Measurements from ENCODE around the gene PTPRE. TPM values are rescaled to one million over a fixed set of nuclear protein-coding genes. Genes with fewer than 3 reads are reported as not detected.

The PTPRE gene
- total RNA-seq, 2 donors from 2014 or later, result 11.3 to 23.5 TPM

GRCh38 chr10:128024426-128024825 lies 117.5 kb downstream of the PTPRE start:
- Histone ChIP-seq H3K27ac (no peak overlapping the region), H3K27me3 (no peaks in the 10 kb centered on the region), H3K36me3 (no peaks in the 10 kb centered on the region), H3K4me3 (no peak overlapping the region), H3K9me3 (no peaks in the 10 kb centered on the region), H3K4me1 (peaks cover 0 to 21% of the 10 kb centered on the region in 2 donors)
- no peak for DNase-seq (ENCODE audit: low spot score)
- TF ChIP-seq CTCF (IDR thresholded peaks at IDR 0.05), result no peak

DNA sequence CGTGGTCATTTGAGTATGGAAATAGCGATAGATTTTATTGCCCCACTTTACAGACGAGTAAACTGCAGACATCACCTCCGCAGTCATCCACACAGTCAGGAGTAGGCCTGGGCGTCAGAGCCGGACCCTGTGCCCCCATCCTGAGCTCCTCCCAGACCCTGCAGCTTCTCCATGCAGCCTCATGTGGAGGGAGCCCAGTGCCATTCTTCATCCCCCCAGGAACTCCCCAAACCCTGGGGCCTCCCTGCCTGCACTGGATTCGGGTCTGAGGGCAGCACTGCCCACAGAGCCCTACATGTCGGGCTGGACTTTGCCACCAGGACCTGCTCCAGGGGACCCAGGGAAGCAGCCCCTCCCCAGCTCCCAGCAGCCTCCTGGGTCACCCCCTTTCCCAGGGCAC lies 118.5 kb downstream of the PTPRE start:
- no peak for DNase-seq (ENCODE audit: low spot score)
- Histone ChIP-seq H3K36me3 (no peaks in the 10 kb centered on the region), H3K27me3 (no peaks in the 10 kb centered on the region), H3K27ac (no peak overlapping the region), H3K4me1 (peaks cover 0 to 21% of the 10 kb centered on the region in 2 donors), H3K9me3 (no peaks in the 10 kb centered on the region), H3K4me3 (no peak overlapping the region)
- no peak for TF ChIP-seq CTCF (IDR thresholded peaks at IDR 0.05)

DNA sequence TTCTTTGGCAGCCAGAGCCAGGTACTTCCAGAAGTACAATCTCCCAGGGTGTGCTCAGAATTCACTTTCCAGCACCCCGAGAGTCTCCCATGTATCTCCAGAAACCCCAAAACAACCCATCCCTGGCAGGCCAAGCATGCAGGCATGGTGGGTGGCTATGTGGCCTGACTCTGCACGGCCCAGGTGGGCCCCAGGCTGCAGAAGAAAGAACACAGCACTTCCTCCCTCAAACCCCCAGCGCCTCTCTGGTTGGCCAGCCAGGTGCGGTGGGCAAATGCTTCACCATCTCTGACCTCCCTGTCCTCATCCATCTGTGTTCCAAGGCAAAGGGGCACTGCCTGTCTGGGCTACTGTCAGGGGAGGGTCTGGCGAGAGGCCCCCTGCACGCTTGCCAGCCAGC lies 119.0 kb downstream of the PTPRE start:
- H3K9me3 ChIP-seq, result no peaks in the 10 kb centered on the region
- peaks cover 0 to 21% of the 10 kb centered on the region in 2 donors for H3K4me1 ChIP-seq
- no peak for TF ChIP-seq CTCF (IDR thresholded peaks at IDR 0.05)
- H3K36me3 ChIP-seq, result no peaks in the 10 kb centered on the region
- no peaks in the 10 kb centered on the region for H3K27me3 ChIP-seq
- no peak overlapping the region for H3K4me3 ChIP-seq
- DNase-seq (ENCODE audit: low spot score), result no peak
- H3K27ac ChIP-seq, result no peak overlapping the region

GRCh38 chr10:128026615-128027300 lies 119.9 kb downstream of the PTPRE start:
- no peaks in the 10 kb centered on the region for H3K9me3 ChIP-seq

GRCh38 chr10:128027306-128027705 lies 120.4 kb downstream of the PTPRE start:
- no peaks in the 10 kb centered on the region for H3K27me3 ChIP-seq
- no peak overlapping the region for H3K4me3 ChIP-seq
- no peak for DNase-seq (ENCODE audit: low spot score)
- no peak overlapping the region for H3K27ac ChIP-seq
- no peaks in the 10 kb centered on the region for H3K36me3 ChIP-seq
- TF ChIP-seq CTCF (IDR thresholded peaks at IDR 0.05), result no peak
- peaks cover 0 to 21% of the 10 kb centered on the region in 2 donors for H3K4me1 ChIP-seq
- no peaks in the 10 kb centered on the region for H3K9me3 ChIP-seq

More at GRCh38 chr10:128026615-128027300, 119.9 kb downstream of the PTPRE start:
- DNase-seq (ENCODE audit: low spot score), result no peak
- Histone ChIP-seq H3K4me1 (peaks cover 0 to 21% of the 10 kb centered on the region in 2 donors), H3K4me3 (no peak overlapping the region), H3K36me3 (no peaks in the 10 kb centered on the region), H3K27ac (no peak overlapping the region), H3K27me3 (no peaks in the 10 kb centered on the region)
- no peak for TF ChIP-seq CTCF (IDR thresholded peaks at IDR 0.05)

Measured in right atrium auricular region (tissue), 2 donors.